H1 (cell line): ENCODE results near the gene MYO15B. TPM values are rescaled to one million over a fixed set of nuclear protein-coding genes. Genes with fewer than 3 reads are reported as not detected.

Experiments
- CHD7 ChIP-seq: fragments of 300-600 bp; sonication (generic); IDR thresholded peaks from 2 replicates; pipeline ENCODE4 v1.7.1; 2012; ENCODE audit warnings: low read length, moderate library complexity, mild to moderate bottlenecking, inconsistent platforms; ENCODE audit not compliant: insufficient replicate concordance
- RNF2 ChIP-seq: fragments of 200-900, 300-1000 bp; sonication (generic); IDR thresholded peaks from 2 replicates; pipeline ENCODE4 v1.7.1; 2016; ENCODE audit warnings: borderline replicate concordance, low read depth, mild to moderate bottlenecking, antibody characterized with exemption, low read length; ENCODE audit not compliant: poor library complexity, severe bottlenecking; ENCODE audit errors: missing control alignments
- polyA plus RNA-seq, 7 experiments: library from polyadenylated mRNA; depleted of rRNA in 3 of 7; stranded (reverse) in 5 of 7; unstranded in 2 of 7; fragments of >200 nt in 5 of 7; fragments of 200-250 nt in 2 of 7; gene quantifications; 1 replicate in 5 of 7; 2 replicates in 1 of 7; 4 replicates in 1 of 7; pipeline versions ENCODE4 v1.2.1 to v1.2.3, GENCODE V29; 2011 to 2013; ENCODE audit warnings: missing spikeins in 2 of 7, mixed read lengths in 2 of 7
- total RNA-seq: library from RNA; stranded (reverse); fragmentation: NEBNext Ultra II Directional; extraction: Animal tissue kit (Norgen Biotek cat#: 25700); gene quantifications from 2 replicates; pipeline ENCODE4 v1.2.1, GENCODE V29; 2021

The MYO15B gene
- total and polyA plus RNA-seq, 2 of the 8 experiments (the other 6 are each of a cell fraction or from before 2014, with no cell fraction given), result 7.1 to 11.2 TPM

- TF ChIP-seq CHD7 (no peak), RNF2 (no peak)
Measured at GRCh38 chr17:75611851-75612429, 24.3 kb downstream of the MYO15B start (continued).
